Psoas muscle (tissue), 8 donors: ENCODE data around the gene WDR82. TPM values are rescaled to one million over a fixed set of nuclear protein-coding genes. Genes with fewer than 3 reads are reported as not detected.

Experiments
- ATAC-seq, 4 donors: fragments of 200-7000 bp; cut with Tn5 transposase; one replicate each; pipeline ENCODE4 v1.9.1; 2020; ENCODE audit warnings: moderate library complexity in 3 of 4, mild to moderate bottlenecking in 2 of 4
- DNase-seq, 2 donors: peaks; one replicate each; pipeline ENCODE4 v3.0.0-alpha.2; 2020
- H3K27ac ChIP-seq: fragments of 200-600 bp; one replicate; pipeline ENCODE4 v1.8.0; 2022
- H3K27me3 ChIP-seq, 3 donors: fragments of 200-600 bp in 1 of 3; one replicate each; pipeline versions ENCODE4 v1.6.1 to v1.8.0; 2013 to 2022; ENCODE audit warnings: low read length in 2 of 3, mild to moderate bottlenecking in 2 of 3, moderate library complexity in 1 of 3; ENCODE audit not compliant: insufficient read depth in 3 of 3
- H3K36me3 ChIP-seq, 2 donors: fragments of 200-600 bp in 1 of 2; one replicate each; pipeline versions ENCODE4 v1.6.1 to v1.8.0; 2013 to 2022; ENCODE audit warnings: low read depth in 1 of 2, mild to moderate bottlenecking in 1 of 2, moderate library complexity in 1 of 2; ENCODE audit not compliant: insufficient read depth in 1 of 2
- H3K4me1 ChIP-seq: fragments of 200-600 bp; one replicate; pipeline ENCODE4 v1.8.0; 2022
- H3K4me3 ChIP-seq: fragments of 200-600 bp; one replicate; pipeline ENCODE4 v1.8.0; 2022; ENCODE audit warnings: mild to moderate bottlenecking
- H3K9me3 ChIP-seq: fragments of 200-600 bp; one replicate; pipeline ENCODE4 v1.8.0; 2022
- CTCF ChIP-seq: fragments of 200-600 bp; IDR thresholded peaks from one replicate; pipeline ENCODE4 v1.8.0; 2022; ENCODE audit warnings: antibody characterized with exemption
- WGBS, 3 donors: extraction: QIAGEN DNeasy Blood & Tissue Kit; methylation state at CpG; one replicate each; pipeline versions ENCODE4 v1.1.6 to v1.1.7; 2013; 5-methylcytosine and 5-hydroxymethylcytosine counted together
- intact Hi-C, 2 donors: fragments of 100-400 bp; cut with DNase I; formaldehyde crosslinking; loops; one replicate each; pipeline versions ENCODE4 v1.11.0 to v1.14.2; 2022
- polyA plus RNA-seq, 3 donors: library from polyadenylated mRNA; stranded (reverse); fragments of 200-250 nt; gene quantifications; one replicate each; pipeline ENCODE4 v1.2.3, GENCODE V29; 2013
- total RNA-seq, 4 donors: library from RNA; stranded (reverse); fragmentation: NEBNext Ultra II Directional in 2 of 4; extraction: Animal tissue kit (Norgen Biotek cat#: 25700) in 2 of 4; gene quantifications; one replicate each; pipeline versions ENCODE4 v1.2.1 to v1.2.4, GENCODE V29; 2021 to 2023
- donor health status: healthy with polysubstance abuse.
- donor health status: DM: no; HTN: no; CAD: no; lungs with moderate emphysema.
- donor health status: Bipolar disorder and iron deficiency.
- donor health status: healthy.
- donor health status: DM: yes; HTN: yes; CAD: no.
- donor health status: DM: no; HTN: no; CAD: no.
- donor health status: DM: no; HTN: no; CAD: no.
- donor health status: DM: yes; HTN: yes; CAD: no.

WDR82 gene
- total and polyA plus RNA-seq, 7 donors = 46.1 to 96.7 (median 84.0) TPM

- peak; percentile 86 to 95 for DNase-seq
- ATAC-seq = peak; percentile 59 to 69 (median 66)
- H3K9me3 ChIP-seq = no peaks in the 10 kb centered on the region
- 52 to 57% (median 55%) methylated on average over 34 of the region's 34 CpGs for WGBS, 3 donors
- H3K4me1 ChIP-seq = peaks cover 34% of the 10 kb centered on the region
- intact Hi-C loops = loop anchor here (1.0 to 2.0 kb wide), 3 partner anchors 106 to 215 kb away; no protein-coding TSS in a partner anchor
- peaks cover 0 to 57% of the 10 kb centered on the region in 2 donors for H3K36me3 ChIP-seq
- H3K27ac ChIP-seq = peak overlapping the region; percentile 46
- peak overlapping the region; percentile 72 for H3K4me3 ChIP-seq
- peak; percentile 95 for TF ChIP-seq CTCF
- no peaks in the 10 kb centered on the region for H3K27me3 ChIP-seq
Measured at GRCh38 chr3:52231502-52232278, 46.8 kb downstream of the WDR82 start.

GRCh38 chr3:52230889-52231499 is 47.5 kb downstream of the WDR82 start:
- DNase-seq (peak; percentile 10 to 45), ATAC-seq (no peak)
- Histone ChIP-seq H3K27ac (peak overlapping the region; percentile 46), H3K4me1 (peaks cover 28% of the 10 kb centered on the region), H3K9me3 (no peaks in the 10 kb centered on the region), H3K36me3 (peaks cover 0 to 57% of the 10 kb centered on the region in 2 donors), H3K27me3 (no peaks in the 10 kb centered on the region), H3K4me3 (peak overlapping the region; percentile 72)
- intact Hi-C loops = loop anchor here (2.0 kb wide), 2 partner anchors 110 to 216 kb away; no protein-coding TSS in a partner anchor
- WGBS, 3 donors = 75 to 83% (median 80%) methylated on average over 14 to 16 of the region's 16 CpGs
- no peak for TF ChIP-seq CTCF

DNA sequence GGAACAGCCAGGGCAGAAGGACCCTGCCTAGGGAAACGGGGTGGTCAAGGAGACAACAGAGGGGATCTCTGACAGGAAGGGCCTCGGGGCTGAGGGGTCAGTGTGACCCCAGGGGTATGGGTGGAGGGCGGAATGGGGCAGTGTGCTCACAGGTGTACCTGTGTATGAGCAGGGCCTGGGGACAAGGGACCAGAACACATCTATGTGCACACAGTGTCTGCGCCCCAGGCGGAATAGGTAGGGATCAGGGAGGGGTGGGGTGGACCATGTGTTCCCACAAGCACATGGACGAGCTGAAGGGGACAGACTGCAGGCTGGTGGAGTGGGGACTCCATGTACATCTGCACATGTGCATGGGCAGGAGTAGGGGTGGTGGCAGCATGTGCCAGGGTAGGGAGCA is 48.0 kb downstream of the WDR82 start:
- ATAC-seq (no peak), DNase-seq (peak; percentile 11 to 36)
- H3K9me3 ChIP-seq = no peaks in the 10 kb centered on the region
- H3K4me1 ChIP-seq = peaks cover 23% of the 10 kb centered on the region
- H3K27me3 ChIP-seq = no peaks in the 10 kb centered on the region
- H3K27ac ChIP-seq = no peak overlapping the region
- no peak overlapping the region for H3K4me3 ChIP-seq
- intact Hi-C loops = loop anchor here (2.0 kb wide), 2 partner anchors 110 to 216 kb away; no protein-coding TSS in a partner anchor
- no peak for TF ChIP-seq CTCF
- H3K36me3 ChIP-seq = peaks cover 0 to 57% of the 10 kb centered on the region in 2 donors
- WGBS, 3 donors = 86 to 92% (median 91%) methylated on average over 6 of the region's 6 CpGs

DNA sequence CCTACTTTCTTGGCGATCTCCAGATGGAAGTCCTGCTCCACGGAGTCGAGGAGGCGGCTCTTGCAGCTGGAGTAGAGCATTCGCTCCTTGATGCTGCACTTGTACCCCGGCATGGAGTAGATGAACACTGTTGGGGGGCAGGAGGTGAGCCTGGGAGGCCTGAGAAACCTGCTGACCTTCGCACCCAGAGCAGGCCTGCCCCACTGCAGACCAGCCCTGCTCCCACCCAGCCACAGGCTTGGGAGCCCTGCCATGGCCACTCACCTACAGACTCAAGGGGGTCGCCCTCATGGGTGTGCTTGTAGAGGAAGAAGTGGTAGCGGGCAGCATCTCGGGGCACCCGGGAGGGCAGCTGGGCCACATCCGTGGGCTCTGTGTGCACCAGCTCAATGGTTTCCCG is 48.8 kb downstream of the WDR82 start:
- intact Hi-C loops = loop anchor here (2.0 kb wide), 2 partner anchors 111 to 217 kb away; no protein-coding TSS in a partner anchor
- DNase-seq (peak in 1 of 2 donors; percentile 34), ATAC-seq (no peak)
- Histone ChIP-seq H3K27me3 (no peaks in the 10 kb centered on the region), H3K27ac (no peak overlapping the region), H3K36me3 (peaks cover 0 to 57% of the 10 kb centered on the region in 2 donors), H3K9me3 (no peaks in the 10 kb centered on the region), H3K4me3 (no peak overlapping the region), H3K4me1 (peaks cover 16% of the 10 kb centered on the region)
- TF ChIP-seq CTCF = no peak
- WGBS, 3 donors = 87 to 93% (median 92%) methylated on average over 13 of the region's 13 CpGs
